IgD-negative memory B cell (primary cell): ENCODE results near the gene THBS4. TPM values are rescaled to one million over a fixed set of nuclear protein-coding genes. Genes with fewer than 3 reads are reported as not detected.
A peak's percentile ranks its signal among the peaks of the same experiment; 100 is the strongest.

Source experiments
- H3K27ac Mint-ChIP-seq, 3 donors: one replicate each; pipeline ENCODE4 v1.8.0; 2020 to 2022; ENCODE audit warnings: mild to moderate bottlenecking in 3 of 3, mixed read lengths in 3 of 3, moderate library complexity in 1 of 3
- H3K27me3 Mint-ChIP-seq: one replicate; pipeline ENCODE4 v1.8.0; 2021; ENCODE audit warnings: mixed read lengths
- H3K36me3 Mint-ChIP-seq: one replicate; pipeline ENCODE4 v1.8.0; 2020; ENCODE audit warnings: mild to moderate bottlenecking, mixed read lengths
- H3K4me1 Mint-ChIP-seq, 3 donors: one replicate each; pipeline ENCODE4 v1.8.0; 2020 to 2022; ENCODE audit warnings: mixed read lengths in 3 of 3, mild to moderate bottlenecking in 1 of 3
- H3K4me3 Mint-ChIP-seq, 4 donors: one replicate each; pipeline ENCODE4 v1.8.0; 2020 to 2022; ENCODE audit warnings: mild to moderate bottlenecking in 4 of 4, mixed read lengths in 4 of 4, moderate library complexity in 3 of 4
- H3K9me3 Mint-ChIP-seq, 3 donors: one replicate each; pipeline ENCODE4 v1.8.0; 2020 to 2021; ENCODE audit warnings: mixed read lengths in 3 of 3, mild to moderate bottlenecking in 1 of 3
- polyA plus RNA-seq: library from polyadenylated mRNA; unstranded; fragments of 300-500 nt; fragmentation: Illumina TruSeq; gene quantifications from one replicate; pipeline ENCODE4 v1.2.3, GENCODE V29; 2021

Gene THBS4
- polyA plus RNA-seq, 1 donor from 2014 or later, result 0.36 TPM

DNA sequence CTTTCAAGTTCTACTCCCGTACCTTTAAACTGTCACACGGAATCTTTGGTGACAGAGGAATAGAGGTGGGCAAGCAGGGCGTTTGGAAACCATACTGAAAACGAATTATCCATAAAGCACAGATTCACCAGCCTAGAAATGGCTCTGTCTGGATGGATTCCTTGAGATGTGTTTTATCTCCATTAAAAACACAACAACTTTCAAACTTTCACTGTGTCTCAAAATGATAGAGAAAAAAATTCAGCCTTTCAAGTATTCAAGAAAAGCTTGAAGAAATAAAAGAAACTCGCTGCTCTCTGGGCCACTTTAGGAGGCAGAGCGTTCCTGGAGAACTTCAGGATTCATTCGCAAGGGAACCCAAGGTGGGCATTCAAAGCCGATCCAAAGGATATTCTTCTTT is 589 bp upstream of the THBS4 start:
- Mint-ChIP-seq H3K4me3 (peak overlapping the region in 2 of 4 donors; percentile 52 to 86), H3K9me3 (no peaks in the 10 kb centered on the region), H3K27ac (no peak overlapping the region), H3K4me1 (peaks cover 0 to 14% (median 4%) of the 10 kb centered on the region in 3 donors), H3K36me3 (peaks cover 3% of the 10 kb centered on the region), H3K27me3 (peaks cover 27% of the 10 kb centered on the region)

DNA sequence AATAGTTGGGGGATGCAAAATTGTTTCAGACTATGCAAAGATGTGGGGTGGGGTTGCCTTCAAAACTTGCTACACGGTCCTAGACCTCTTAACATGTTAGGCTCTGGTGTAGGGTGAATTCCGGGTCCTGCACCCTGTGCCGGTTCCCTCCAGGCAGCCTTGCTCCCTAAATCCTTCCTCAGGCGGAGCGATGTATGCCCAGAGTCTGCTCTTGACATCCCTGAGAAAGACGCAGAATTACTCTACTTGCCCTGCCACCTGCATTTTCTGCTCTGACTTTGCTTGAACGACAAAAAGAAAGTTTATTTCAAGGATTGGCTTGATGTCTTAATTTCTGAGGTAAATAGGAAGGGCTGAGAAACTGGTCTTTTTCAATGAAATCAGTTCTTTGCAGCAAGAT is 691 bp downstream of the THBS4 start:
- Mint-ChIP-seq H3K36me3 (peaks cover 5% of the 10 kb centered on the region), H3K27ac (no peak overlapping the region), H3K4me3 (no peak overlapping the region), H3K9me3 (no peaks in the 10 kb centered on the region), H3K4me1 (peaks cover 0 to 14% (median 5%) of the 10 kb centered on the region in 3 donors), H3K27me3 (peaks cover 31% of the 10 kb centered on the region)

DNA sequence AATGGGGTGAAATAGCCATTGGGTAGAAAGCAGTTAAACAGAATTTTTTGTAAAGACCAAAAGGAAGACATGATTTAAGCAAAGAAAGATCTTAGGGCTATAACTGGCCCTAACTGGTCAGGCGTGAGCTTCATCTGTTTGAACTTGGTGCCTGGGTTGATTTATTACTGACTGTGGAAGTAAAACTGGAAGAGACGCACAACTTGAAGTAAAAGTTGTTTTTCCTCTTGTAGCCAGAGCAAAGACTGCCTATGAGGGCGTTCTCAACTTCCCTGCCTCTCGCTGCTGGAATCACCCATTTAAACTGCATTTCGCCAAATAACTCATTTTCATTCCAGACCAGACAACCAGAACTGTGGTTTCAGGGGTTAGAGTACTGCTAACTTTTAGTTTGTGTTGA is 1.5 kb downstream of the THBS4 start:
- Mint-ChIP-seq H3K4me3 (no peak overlapping the region), H3K27ac (no peak overlapping the region), H3K4me1 (peaks cover 0 to 14% (median 5%) of the 10 kb centered on the region in 3 donors), H3K27me3 (peaks cover 31% of the 10 kb centered on the region), H3K9me3 (no peaks in the 10 kb centered on the region), H3K36me3 (peaks cover 6% of the 10 kb centered on the region)

DNA sequence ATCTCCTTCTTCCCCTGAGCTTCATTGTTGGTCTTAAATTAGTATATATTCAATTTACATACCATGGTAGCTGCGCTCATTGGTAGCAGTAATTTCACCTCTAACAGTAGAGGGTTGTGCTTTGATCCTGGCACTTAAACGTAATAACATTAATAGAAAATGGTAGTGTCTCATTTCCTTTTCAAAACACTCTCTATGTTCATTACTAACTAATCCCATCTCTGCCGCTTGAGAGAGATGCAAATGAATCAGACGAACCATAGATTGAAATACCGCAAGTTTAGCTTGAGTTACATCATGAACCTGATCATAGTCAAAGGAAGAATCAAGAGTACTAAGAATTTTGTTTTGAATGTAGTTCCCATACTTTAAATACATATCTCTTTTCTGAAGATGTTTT is 2.2 kb downstream of the THBS4 start:
- no peak overlapping the region for H3K27ac Mint-ChIP-seq
- peaks cover 35% of the 10 kb centered on the region for H3K27me3 Mint-ChIP-seq
- no peaks in the 10 kb centered on the region for H3K9me3 Mint-ChIP-seq
- peaks cover 0 to 14% (median 5%) of the 10 kb centered on the region in 3 donors for H3K4me1 Mint-ChIP-seq
- H3K36me3 Mint-ChIP-seq, result peaks cover 6% of the 10 kb centered on the region
- H3K4me3 Mint-ChIP-seq, result no peak overlapping the region

DNA sequence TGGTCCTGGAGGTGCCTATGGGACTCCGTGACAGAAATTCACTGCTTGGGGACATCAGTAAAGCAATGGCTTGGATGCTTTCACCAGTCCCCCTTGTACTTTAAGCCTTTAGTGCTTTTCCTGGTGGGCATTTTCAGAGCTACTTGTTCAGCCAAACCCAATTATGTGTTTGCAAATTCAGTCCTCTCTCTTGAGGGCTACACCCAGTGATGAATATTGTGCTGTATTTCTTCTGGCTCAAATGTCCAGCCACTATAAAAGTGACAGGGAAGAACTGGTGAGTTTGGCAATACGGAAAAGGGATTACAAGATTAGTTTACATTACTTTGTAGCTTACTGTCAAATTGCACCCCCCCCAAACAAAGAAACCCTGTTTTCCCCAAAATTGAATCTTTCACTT is 4.5 kb downstream of the THBS4 start:
- Mint-ChIP-seq H3K27ac (no peak overlapping the region), H3K4me3 (no peak overlapping the region), H3K36me3 (peaks cover 10% of the 10 kb centered on the region), H3K4me1 (peaks cover 0 to 14% (median 8%) of the 10 kb centered on the region in 3 donors), H3K9me3 (peaks cover 0 to 4% (median 0%) of the 10 kb centered on the region in 3 donors), H3K27me3 (peaks cover 32% of the 10 kb centered on the region)

DNA sequence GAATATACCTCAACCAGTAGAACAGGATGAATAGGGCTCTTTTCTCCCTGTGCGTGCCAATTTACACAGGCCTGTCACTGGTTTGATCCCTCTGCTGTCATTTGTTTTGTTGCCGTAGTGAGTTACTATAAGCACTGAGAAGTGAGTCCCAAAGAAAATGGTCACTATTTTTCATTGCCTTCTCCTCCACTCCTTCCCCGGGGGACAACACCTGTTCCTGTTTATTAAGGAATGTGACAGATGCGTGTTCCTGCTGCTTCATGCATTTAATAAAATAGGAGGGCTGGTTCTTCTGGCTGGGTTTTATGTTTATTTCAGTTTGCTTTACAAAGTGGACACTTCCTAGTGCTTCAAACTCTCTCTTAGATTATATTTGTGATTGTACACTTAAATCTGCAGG is 6.4 kb downstream of the THBS4 start:
- Mint-ChIP-seq H3K36me3 (peaks cover 7% of the 10 kb centered on the region), H3K27ac (no peak overlapping the region), H3K4me1 (peaks cover 0 to 6% (median 6%) of the 10 kb centered on the region in 3 donors), H3K4me3 (no peak overlapping the region), H3K27me3 (peaks cover 21% of the 10 kb centered on the region), H3K9me3 (peaks cover 0 to 4% (median 0%) of the 10 kb centered on the region in 3 donors)

DNA sequence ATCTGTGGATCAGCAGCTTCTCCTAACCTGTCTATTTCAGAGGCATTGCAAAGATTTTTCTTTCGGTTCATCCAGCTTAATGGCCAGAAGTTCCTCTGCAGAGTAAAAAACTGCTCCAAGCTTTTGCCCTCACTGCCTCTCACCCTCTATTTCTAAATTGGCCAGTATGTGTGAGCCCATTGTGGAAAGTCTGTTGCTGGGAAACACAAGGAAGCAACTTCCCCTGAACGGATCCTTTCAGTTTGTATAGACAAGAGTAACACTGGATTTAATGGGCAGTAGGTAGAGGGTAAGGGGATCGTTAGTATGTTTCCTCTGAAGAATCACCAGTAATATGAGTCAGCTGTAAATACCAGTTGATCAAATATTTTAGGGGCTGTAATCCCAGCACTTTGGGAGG is 7.2 kb downstream of the THBS4 start:
- H3K9me3 Mint-ChIP-seq, result peaks cover 0 to 4% (median 0%) of the 10 kb centered on the region in 3 donors
- no peak overlapping the region for H3K4me3 Mint-ChIP-seq
- H3K4me1 Mint-ChIP-seq, result peaks cover 0 to 6% (median 2%) of the 10 kb centered on the region in 3 donors
- H3K36me3 Mint-ChIP-seq, result peaks cover 7% of the 10 kb centered on the region
- H3K27me3 Mint-ChIP-seq, result peaks cover 18% of the 10 kb centered on the region
- H3K27ac Mint-ChIP-seq, result no peak overlapping the region

DNA sequence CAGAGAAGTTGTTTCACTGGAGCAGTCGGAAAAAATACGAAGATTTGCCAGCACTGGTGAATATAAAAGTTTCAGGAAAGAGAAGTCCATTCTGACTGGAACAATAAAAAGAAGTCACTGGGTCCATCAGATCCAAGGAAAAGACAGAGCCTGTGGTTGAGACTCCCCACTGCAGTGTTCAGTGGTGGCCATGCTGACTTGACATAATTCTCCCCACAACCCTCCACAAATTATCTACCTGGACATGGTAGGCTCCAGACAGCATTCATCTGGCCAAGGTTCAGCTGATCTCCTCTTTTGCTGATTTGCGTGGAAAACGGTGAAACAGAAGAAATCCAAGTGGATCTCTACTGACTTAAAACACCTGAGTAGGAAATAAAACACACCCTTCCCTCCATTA is 8.0 kb downstream of the THBS4 start:
- Mint-ChIP-seq H3K27me3 (peaks cover 17% of the 10 kb centered on the region), H3K4me3 (no peak overlapping the region), H3K36me3 (peaks cover 7% of the 10 kb centered on the region), H3K4me1 (peaks cover 0 to 4% (median 0%) of the 10 kb centered on the region in 3 donors), H3K9me3 (peaks cover 0 to 4% (median 0%) of the 10 kb centered on the region in 3 donors), H3K27ac (no peak overlapping the region)

DNA sequence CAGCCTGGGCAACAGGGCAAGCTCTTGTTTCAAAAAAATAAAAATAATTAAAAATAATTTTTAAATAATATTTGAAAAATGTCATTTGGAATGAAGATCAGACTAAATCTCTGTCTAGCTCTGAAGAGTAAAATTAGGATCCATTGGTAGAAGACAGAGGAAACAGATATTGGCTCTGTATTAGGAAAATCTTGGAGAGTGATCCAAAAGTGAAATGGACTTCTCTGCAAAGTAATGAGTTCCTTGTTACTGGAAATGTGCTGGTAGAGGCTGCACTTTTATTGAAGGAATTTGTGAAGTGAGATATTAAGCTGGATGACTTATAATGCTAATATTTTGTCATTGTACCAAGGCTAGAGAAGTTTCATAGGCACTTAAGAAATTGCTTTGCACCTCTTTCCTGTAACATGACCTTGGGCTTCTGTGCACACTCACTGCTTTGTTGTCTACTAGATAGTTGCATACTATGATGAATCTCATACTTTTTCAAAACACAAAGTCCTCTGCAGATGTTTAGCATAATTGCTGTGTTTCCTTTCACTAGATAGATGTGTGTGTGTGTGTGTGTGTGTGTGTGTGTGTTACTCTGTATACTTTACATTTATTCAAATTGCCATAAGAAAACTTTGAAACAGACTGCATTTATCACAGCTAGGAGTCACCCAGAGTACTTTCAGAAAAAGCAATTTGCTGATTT is 13.1 kb downstream of the THBS4 start:
- no peaks in the 10 kb centered on the region for H3K36me3 Mint-ChIP-seq
- H3K27me3 Mint-ChIP-seq, result peaks cover 4% of the 10 kb centered on the region
- no peak overlapping the region for H3K4me3 Mint-ChIP-seq
- no peaks in the 10 kb centered on the region for H3K9me3 Mint-ChIP-seq
- H3K27ac Mint-ChIP-seq, result no peak overlapping the region
- peaks cover 0 to 4% (median 0%) of the 10 kb centered on the region in 3 donors for H3K4me1 Mint-ChIP-seq

DNA sequence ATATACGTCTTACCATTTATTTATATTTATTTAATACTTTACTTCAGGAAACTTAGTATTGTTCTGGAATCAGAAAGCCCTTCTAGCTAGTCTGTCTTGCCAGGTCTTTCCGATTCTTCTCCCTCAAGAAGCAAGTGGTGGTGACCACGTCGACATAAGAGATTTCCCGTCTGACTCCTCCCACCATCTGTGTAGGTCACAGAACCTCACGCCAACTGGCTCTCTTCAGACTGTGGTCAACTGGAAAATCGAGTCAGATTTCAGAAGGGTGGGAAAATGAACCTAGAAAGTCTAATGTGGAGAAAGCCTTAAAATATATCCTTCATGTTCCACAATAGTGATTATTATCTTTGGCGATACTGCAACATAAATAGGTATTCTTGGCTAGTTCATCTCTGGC is 17.3 kb downstream of the THBS4 start:
- no peak overlapping the region for H3K4me3 Mint-ChIP-seq
- H3K36me3 Mint-ChIP-seq, result no peaks in the 10 kb centered on the region
- peaks cover 7% of the 10 kb centered on the region for H3K27me3 Mint-ChIP-seq
- peaks cover 0 to 1% (median 0%) of the 10 kb centered on the region in 3 donors for H3K4me1 Mint-ChIP-seq
- peaks cover 0 to 2% (median 0%) of the 10 kb centered on the region in 3 donors for H3K9me3 Mint-ChIP-seq
- no peak overlapping the region for H3K27ac Mint-ChIP-seq

DNA sequence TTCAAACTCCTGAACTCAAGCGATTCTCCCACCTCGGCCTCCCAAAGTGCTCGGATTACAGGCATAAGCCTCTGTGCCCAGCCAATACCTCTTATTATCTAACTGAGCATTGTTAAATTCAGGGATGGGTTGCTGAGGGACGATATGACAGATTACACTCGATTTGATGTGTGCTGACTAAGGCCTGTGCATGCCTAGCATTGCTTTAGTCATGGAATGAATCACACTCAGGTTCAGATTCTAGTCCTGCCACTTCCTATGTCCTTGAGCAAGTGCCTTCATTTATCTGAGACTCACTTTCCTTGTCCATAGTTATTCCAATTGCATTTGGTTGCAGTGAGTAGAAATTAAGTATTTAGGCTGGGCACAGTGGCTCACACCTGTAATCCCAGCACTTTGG is 19.5 kb downstream of the THBS4 start:
- Mint-ChIP-seq H3K9me3 (peaks cover 0 to 2% (median 0%) of the 10 kb centered on the region in 3 donors), H3K36me3 (no peaks in the 10 kb centered on the region), H3K27ac (no peak overlapping the region), H3K27me3 (peaks cover 8% of the 10 kb centered on the region), H3K4me1 (peaks cover 0 to 1% (median 0%) of the 10 kb centered on the region in 3 donors), H3K4me3 (no peak overlapping the region)

DNA sequence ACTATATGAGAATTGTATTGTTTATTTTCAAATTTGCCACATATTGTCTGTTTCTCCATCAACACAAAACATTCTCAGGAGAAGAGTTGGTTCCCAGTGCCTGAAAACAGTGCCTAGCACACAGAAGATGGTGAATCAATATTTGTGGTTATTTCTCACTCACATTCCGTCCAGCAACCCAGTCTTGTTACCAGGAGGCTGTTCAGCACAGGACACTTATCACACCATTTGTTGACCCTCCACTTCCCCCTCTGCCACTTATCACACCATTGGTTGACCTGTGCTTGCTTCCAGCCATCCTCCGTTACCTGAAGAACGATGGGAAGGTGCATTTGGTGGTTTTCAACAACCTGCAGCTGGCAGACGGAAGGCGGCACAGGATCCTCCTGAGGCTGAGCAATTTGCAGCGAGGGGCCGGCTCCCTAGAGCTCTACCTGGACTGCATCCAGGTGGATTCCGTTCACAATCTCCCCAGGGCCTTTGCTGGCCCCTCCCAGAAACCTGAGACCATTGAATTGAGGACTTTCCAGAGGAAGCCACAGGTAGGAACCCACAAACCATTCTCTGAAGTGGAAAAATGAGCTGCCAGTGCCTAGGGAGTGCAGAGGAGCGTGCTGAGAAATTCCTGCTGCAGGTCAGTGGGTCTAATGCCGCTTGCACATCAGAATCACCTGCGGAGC is 20.5 kb downstream of the THBS4 start:
- Mint-ChIP-seq H3K4me3 (no peak overlapping the region), H3K27ac (no peak overlapping the region), H3K4me1 (peaks cover 0 to 1% (median 0%) of the 10 kb centered on the region in 3 donors), H3K36me3 (no peaks in the 10 kb centered on the region), H3K27me3 (peaks cover 8% of the 10 kb centered on the region), H3K9me3 (peaks cover 0 to 2% (median 0%) of the 10 kb centered on the region in 3 donors)

DNA sequence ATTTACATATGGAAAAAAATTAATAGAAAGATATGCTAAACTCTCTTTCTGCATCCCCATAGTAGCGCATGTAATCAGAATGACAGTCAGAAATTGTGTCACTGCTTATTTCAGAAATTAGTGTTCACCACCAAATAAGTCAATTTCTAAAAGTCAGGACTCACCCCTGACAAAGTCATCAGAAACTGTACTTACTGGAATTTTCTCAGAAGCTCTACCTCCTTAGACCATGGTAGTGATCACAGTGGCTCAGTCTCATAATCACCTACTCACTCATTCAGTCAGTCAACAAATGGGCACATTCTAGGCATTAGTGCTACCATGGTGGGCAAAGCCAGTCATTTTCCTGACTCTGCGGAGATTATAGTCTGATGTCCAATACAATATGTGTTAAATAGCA is 22.0 kb downstream of the THBS4 start:
- Mint-ChIP-seq H3K4me1 (no peaks in the 10 kb centered on the region), H3K27ac (no peak overlapping the region), H3K36me3 (no peaks in the 10 kb centered on the region), H3K9me3 (peaks cover 0 to 2% (median 0%) of the 10 kb centered on the region in 3 donors), H3K27me3 (peaks cover 6% of the 10 kb centered on the region), H3K4me3 (no peak overlapping the region)

DNA sequence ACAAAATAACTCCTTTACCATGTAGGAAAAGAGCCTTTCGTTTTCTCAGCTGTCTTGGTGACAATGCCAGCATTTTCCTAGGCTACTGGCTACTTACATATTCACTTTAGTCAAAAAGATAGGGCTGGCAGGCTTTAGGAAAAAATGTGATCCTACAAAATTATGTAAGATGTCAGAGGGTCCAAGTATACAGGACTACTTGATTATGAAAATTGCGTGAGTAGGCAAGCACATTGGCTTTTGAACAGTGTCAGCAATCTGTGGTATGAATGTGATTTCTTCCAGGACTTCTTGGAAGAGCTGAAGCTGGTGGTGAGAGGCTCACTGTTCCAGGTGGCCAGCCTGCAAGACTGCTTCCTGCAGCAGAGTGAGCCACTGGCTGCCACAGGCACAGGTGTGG is 22.8 kb downstream of the THBS4 start:
- H3K27ac Mint-ChIP-seq, result no peak overlapping the region
- peaks cover 6% of the 10 kb centered on the region for H3K27me3 Mint-ChIP-seq
- H3K9me3 Mint-ChIP-seq, result peaks cover 0 to 2% (median 0%) of the 10 kb centered on the region in 3 donors
- no peaks in the 10 kb centered on the region for H3K36me3 Mint-ChIP-seq
- H3K4me3 Mint-ChIP-seq, result no peak overlapping the region
- no peaks in the 10 kb centered on the region for H3K4me1 Mint-ChIP-seq

DNA sequence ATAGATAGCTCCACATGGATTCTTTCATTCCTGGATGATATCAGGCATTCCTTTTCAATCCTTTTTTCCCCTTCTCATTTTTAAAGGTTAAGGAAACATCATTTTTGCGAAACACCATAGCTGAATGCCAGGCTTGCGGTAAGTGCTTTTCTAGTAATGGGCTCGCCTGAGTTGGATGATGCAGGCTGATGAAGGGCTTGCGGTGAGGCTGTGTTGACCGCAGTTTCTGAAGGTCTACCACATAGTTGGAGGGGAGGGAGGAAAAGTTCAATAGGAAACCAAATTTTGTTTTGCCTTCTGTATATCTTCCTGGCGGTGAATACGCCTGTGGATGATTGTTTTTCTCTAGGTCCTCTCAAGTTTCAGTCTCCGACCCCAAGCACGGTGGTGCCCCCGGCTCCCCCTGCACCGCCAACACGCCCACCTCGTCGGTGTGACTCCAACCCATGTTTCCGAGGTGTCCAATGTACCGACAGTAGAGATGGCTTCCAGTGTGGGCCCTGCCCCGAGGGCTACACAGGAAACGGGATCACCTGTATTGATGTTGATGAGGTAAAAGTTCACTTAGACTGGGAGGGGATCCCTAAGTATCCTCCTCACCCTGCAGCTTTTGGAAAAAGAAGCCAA is 24.3 kb downstream of the THBS4 start:
- Mint-ChIP-seq H3K9me3 (peaks cover 0 to 2% (median 0%) of the 10 kb centered on the region in 3 donors), H3K27ac (no peak overlapping the region), H3K4me1 (no peaks in the 10 kb centered on the region), H3K36me3 (no peaks in the 10 kb centered on the region), H3K27me3 (peaks cover 6% of the 10 kb centered on the region), H3K4me3 (no peak overlapping the region)
